HepG2 (cell line): ENCODE results near the gene ECSCR. TPM values are rescaled to one million over a fixed set of nuclear protein-coding genes. Genes with fewer than 3 reads are reported as not detected.

Experiments used
- polyA plus RNA-seq, 8 experiments: library from polyadenylated mRNA; depleted of rRNA in 3 of 8; stranded (reverse) in 7 of 8; unstranded in 1 of 8; fragments of >200 nt; fragmentation: Illumina TruSeq in 4 of 8; extraction: Trizol in 4 of 8; gene quantifications; 2 replicates each; pipeline versions ENCODE4 v1.2.1 to v1.2.3, GENCODE V29; 2011 to 2016; ENCODE audit warnings: low read depth in 4 of 8, missing spikeins in 1 of 8, mixed read lengths in 1 of 8; ENCODE audit not compliant: insufficient read depth in 1 of 8
- small RNA-seq, 3 experiments: library from RNA; depleted of rRNA; stranded (forward); fragments of <200 nt; gene quantifications; one replicate each; pipeline ENCODE3, GENCODE V24; 2012; ENCODE audit warnings: low read depth in 2 of 3, low replicate concordance in 1 of 3; ENCODE audit not compliant: insufficient read length in 3 of 3, insufficient read depth in 2 of 3
- total RNA-seq, 5 experiments: library from RNA; depleted of rRNA; stranded (reverse); fragments of >200 nt; fragmentation: Illumina TruSeq; extraction: Trizol; gene quantifications; 2 replicates each; pipeline ENCODE4 v1.2.3, GENCODE V29; 2016; ENCODE audit warnings: low read depth in 1 of 5

The ECSCR gene
- total and polyA plus RNA-seq, 2 of the 13 experiments (the other 11 are each of a cell fraction or from before 2014, with no cell fraction given), result 0.18 TPM; not detected in 1

Small RNA genes lying within 50 kb of the gene (small RNA-seq; reads per million reads assigned to genes)
- gene RNU5B-4P, result 0 reads per million in 3 experiments

Other genes with a start within 250 kb of the ECSCR start
- gene MATR3, start 169.0 kb downstream of the ECSCR start, total RNA-seq (2016; rRNA removed; fragmentation: Illumina TruSeq; extraction: Trizol), result 341 and 484 TPM in 2 replicates
- gene MATR3, start 169.0 kb downstream of the ECSCR start, polyA plus RNA-seq (2011; rRNA removed), result 84.6 and 94.2 TPM in 2 replicates
- 61.5 and 104 TPM in 2 replicates for gene PAIP2, start 120.9 kb downstream of the ECSCR start, total RNA-seq (2016; rRNA removed; fragmentation: Illumina TruSeq; extraction: Trizol)
- 56.5 and 76.3 TPM in 2 replicates for gene PAIP2, start 120.9 kb downstream of the ECSCR start, polyA plus RNA-seq (2011; rRNA removed)
- gene SLC23A1, start 79.4 kb downstream of the ECSCR start, total RNA-seq (2016; rRNA removed; fragmentation: Illumina TruSeq; extraction: Trizol), result 3.6 and 6.6 TPM in 2 replicates
- 6.0 and 7.0 TPM in 2 replicates for gene SLC23A1, start 79.4 kb downstream of the ECSCR start, polyA plus RNA-seq (2011; rRNA removed)
- 0.27 and 0.31 TPM in 2 replicates for gene MZB1, start 72.8 kb downstream of the ECSCR start, total RNA-seq (2016; rRNA removed; fragmentation: Illumina TruSeq; extraction: Trizol)
- 0.35 and 0.40 TPM in 2 replicates for gene MZB1, start 72.8 kb downstream of the ECSCR start, polyA plus RNA-seq (2011; rRNA removed)
- gene PROB1, start 67.6 kb downstream of the ECSCR start, total RNA-seq (2016; rRNA removed; fragmentation: Illumina TruSeq; extraction: Trizol), result 0.28 and 0.69 TPM in 2 replicates
- 1.1 and 1.9 TPM in 2 replicates for gene PROB1, start 67.6 kb downstream of the ECSCR start, polyA plus RNA-seq (2011; rRNA removed)
- 11.1 and 13.0 TPM in 2 replicates for gene SPATA24, start 58.7 kb downstream of the ECSCR start, total RNA-seq (2016; rRNA removed; fragmentation: Illumina TruSeq; extraction: Trizol)
- gene SPATA24, start 58.7 kb downstream of the ECSCR start, polyA plus RNA-seq (2011; rRNA removed), result 6.0 and 8.5 TPM in 2 replicates
- 6.5 and 9.6 TPM in 2 replicates for gene DNAJC18, start 23.2 kb downstream of the ECSCR start, total RNA-seq (2016; rRNA removed; fragmentation: Illumina TruSeq; extraction: Trizol)
- gene DNAJC18, start 23.2 kb downstream of the ECSCR start, polyA plus RNA-seq (2011; rRNA removed), result 5.7 and 6.6 TPM in 2 replicates
- not detected in 2 replicates for gene SMIM33, start 8.3 kb upstream of the ECSCR start, total RNA-seq (2016; rRNA removed; fragmentation: Illumina TruSeq; extraction: Trizol)
- 0.03 TPM in 1 of 2 replicates, not detected in the other for gene SMIM33, start 8.3 kb upstream of the ECSCR start, polyA plus RNA-seq (2011; rRNA removed)
- 0.56 and 1.3 TPM in 2 replicates for gene STING1, start 20.0 kb upstream of the ECSCR start, total RNA-seq (2016; rRNA removed; fragmentation: Illumina TruSeq; extraction: Trizol)
- gene STING1, start 20.0 kb upstream of the ECSCR start, polyA plus RNA-seq (2011; rRNA removed), result 4.4 and 5.1 TPM in 2 replicates
- gene UBE2D2, start 98.6 kb upstream of the ECSCR start, total RNA-seq (2016; rRNA removed; fragmentation: Illumina TruSeq; extraction: Trizol), result 109 and 118 TPM in 2 replicates
- 59.9 and 79.1 TPM in 2 replicates for gene UBE2D2, start 98.6 kb upstream of the ECSCR start, polyA plus RNA-seq (2011; rRNA removed)
- gene CXXC5, start 185.6 kb upstream of the ECSCR start, total RNA-seq (2016; rRNA removed; fragmentation: Illumina TruSeq; extraction: Trizol), result 30.7 and 33.0 TPM in 2 replicates
- gene CXXC5, start 185.6 kb upstream of the ECSCR start, polyA plus RNA-seq (2011; rRNA removed), result 27.9 and 32.3 TPM in 2 replicates